GM23338 (cell line): ENCODE measurements around the gene PKP2. TPM values are rescaled to one million over a fixed set of nuclear protein-coding genes. Genes with fewer than 3 reads are reported as not detected.

Experiments
- ATAC-seq: fragments of 200-7000 bp; cut with Tn5 transposase; 3 replicates; pipeline ENCODE4 v1.9.1; 2020
- DNase-seq: peaks from one replicate; pipeline ENCODE4 v3.0.0-alpha.2; 2015; ENCODE audit warnings: low spot score
- H2AFZ ChIP-seq: fragments of 200-600 bp; sonication (generic); 2 replicates; pipeline ENCODE4 v1.8.0; 2016; ENCODE audit warnings: antibody characterized with exemption, mild to moderate bottlenecking, moderate library complexity
- H3F3A ChIP-seq: fragments of 200-600 bp; sonication (generic); replicated peaks from 2 replicates; pipeline ENCODE4 v1.8.0; 2017; ENCODE audit warnings: antibody characterized with exemption, mixed run types, low read depth
- H3K27ac ChIP-seq: fragments of 200-600 bp; sonication (generic); 2 replicates; pipeline ENCODE4 v1.6.1; 2016; ENCODE audit warnings: low read depth
- H3K27me3 ChIP-seq: fragments of 200-600 bp; sonication (generic); 2 replicates; pipeline ENCODE4 v1.8.0; 2016; ENCODE audit warnings: mild to moderate bottlenecking, mixed run types, moderate library complexity; ENCODE audit not compliant: insufficient read depth
- H3K36me3 ChIP-seq: fragments of 200-600 bp; sonication (generic); 2 replicates; pipeline ENCODE4 v1.8.0; 2016; ENCODE audit warnings: mild to moderate bottlenecking; ENCODE audit not compliant: insufficient read depth
- H3K4me1 ChIP-seq: fragments of 200-600 bp; sonication (generic); 2 replicates; pipeline ENCODE4 v1.8.0; 2016; ENCODE audit warnings: mild to moderate bottlenecking, moderate library complexity; ENCODE audit not compliant: insufficient read depth
- H3K4me2 ChIP-seq: fragments of 200-600 bp; sonication (generic); 2 replicates; pipeline ENCODE4 v1.7.1; 2017; ENCODE audit warnings: mixed run types
- H3K4me3 ChIP-seq: fragments of 200-600 bp; sonication (generic); 2 replicates; pipeline ENCODE4 v1.6.1; 2016; ENCODE audit warnings: mixed run types
- H3K79me2 ChIP-seq: fragments of 200-600 bp; sonication (generic); replicated peaks from 2 replicates; pipeline ENCODE4 v1.8.0; 2017; ENCODE audit warnings: mild to moderate bottlenecking; ENCODE audit not compliant: insufficient read depth
- H3K9me2 ChIP-seq: fragments of 200-600 bp; sonication (generic); 2 replicates; pipeline ENCODE4 v1.8.0; 2017; ENCODE audit not compliant: insufficient read depth
- H4K20me1 ChIP-seq: fragments of 200-600 bp; sonication (generic); replicated peaks from 2 replicates; pipeline ENCODE4 v1.8.0; 2017; ENCODE audit warnings: mild to moderate bottlenecking; ENCODE audit not compliant: insufficient read depth
- H3K27ac Mint-ChIP-seq: 2 replicates; pipeline ENCODE4 v1.8.0; 2020; ENCODE audit warnings: inconsistent platforms, mild to moderate bottlenecking, moderate library complexity, mixed read lengths
- H3K27me3 Mint-ChIP-seq: 3 replicates; pipeline ENCODE4 v1.8.0; 2022; ENCODE audit warnings: low read depth, mild to moderate bottlenecking, moderate library complexity, mixed read lengths, inconsistent platforms; ENCODE audit not compliant: insufficient read depth, poor library complexity
- H3K36me3 Mint-ChIP-seq: 3 replicates; pipeline ENCODE4 v1.8.0; 2021; ENCODE audit warnings: low read depth, mild to moderate bottlenecking, inconsistent platforms, moderate library complexity, mixed read lengths
- H3K4me1 Mint-ChIP-seq: 3 replicates; pipeline ENCODE4 v1.8.0; 2020; ENCODE audit warnings: mild to moderate bottlenecking, inconsistent platforms, mixed read lengths
- H3K4me3 Mint-ChIP-seq: 3 replicates; pipeline ENCODE4 v1.8.0; 2021; ENCODE audit warnings: moderate library complexity, mild to moderate bottlenecking, inconsistent platforms, mixed read lengths
- H3K9me3 Mint-ChIP-seq: 3 replicates; pipeline ENCODE4 v1.8.0; 2020; ENCODE audit warnings: moderate library complexity, mild to moderate bottlenecking, inconsistent platforms, mixed read lengths
- CREB1 ChIP-seq: fragments of 250-450 bp; sonication (Bioruptor Pico); IDR thresholded peaks from 2 replicates; pipeline ENCODE4 v1.5.0; 2020; ENCODE audit warnings: low read depth, mild to moderate bottlenecking, moderate library complexity
- EZH2 ChIP-seq: fragments of 200-600 bp; sonication (generic); IDR thresholded peaks from one replicate; pipeline ENCODE4 v1.8.0; 2017; ENCODE audit warnings: antibody characterized with exemption, mild to moderate bottlenecking, low read depth; ENCODE audit not compliant: unreplicated experiment
- EZH2phosphoT487 ChIP-seq: fragments of 200-600 bp; sonication (generic); IDR thresholded peaks from one replicate; pipeline ENCODE4 v1.8.1; 2018; ENCODE audit warnings: antibody characterized with exemption; ENCODE audit not compliant: unreplicated experiment
- JUNB ChIP-seq: IDR thresholded peaks from one replicate; pipeline ENCODE4 v1.6.1; 2016; ENCODE audit warnings: antibody characterized with exemption; ENCODE audit not compliant: unreplicated experiment
- NANOG ChIP-seq: IDR thresholded peaks from 2 replicates; pipeline ENCODE4 v1.6.1; 2016; ENCODE audit warnings: antibody characterized with exemption, borderline replicate concordance
- POLR2AphosphoS5 ChIP-seq: IDR thresholded peaks from 2 replicates; pipeline ENCODE4 v1.6.1; 2016; ENCODE audit warnings: antibody characterized with exemption, low read depth
- REST ChIP-seq: IDR thresholded peaks from one replicate; pipeline ENCODE4 v1.6.1; 2018; ENCODE audit warnings: antibody characterized with exemption; ENCODE audit not compliant: unreplicated experiment
- STAT1 ChIP-seq: IDR thresholded peaks from one replicate; pipeline ENCODE4 v1.6.1; 2016; ENCODE audit warnings: antibody characterized with exemption; ENCODE audit not compliant: unreplicated experiment
- ZNF114 ChIP-seq: fragments of 250-450 bp; sonication (Bioruptor Pico); IDR thresholded peaks from 2 replicates; pipeline ENCODE4 v1.5.0; 2020; ENCODE audit warnings: mild to moderate bottlenecking, moderate library complexity
- ZNF331 ChIP-seq: fragments of 250-450 bp; sonication (Bioruptor Pico); IDR thresholded peaks from 2 replicates; pipeline ENCODE4 v1.5.0; 2020; ENCODE audit warnings: low read depth, mild to moderate bottlenecking, moderate library complexity
- polyA plus RNA-seq: library from polyadenylated mRNA; unstranded; fragments of >200 nt; fragmentation: Nextera tagmentation; extraction: Ambion mirVana; gene quantifications from 2 replicates; pipeline ENCODE4 v1.2.1, GENCODE V29; 2016
- total RNA-seq: library from RNA; depleted of rRNA; stranded (reverse); fragments of >200 nt; shearing (Covaris generic); gene quantifications from 2 replicates; pipeline ENCODE4 v1.2.3, GENCODE V29; 2014

Gene PKP2
- total and polyA plus RNA-seq, 2 experiments from 2014 or later = 24.6 to 47.6 TPM

GRCh38 chr12:32820376-32820931 is 76.1 kb downstream of the PKP2 start:
- no peaks in the 10 kb centered on the region for H3K4me1 Mint-ChIP-seq
- H4K20me1 ChIP-seq = no peaks in the 10 kb centered on the region
- no peak overlapping the region for H3K27ac ChIP-seq
- no peak overlapping the region for H3K27ac Mint-ChIP-seq
- H3K36me3 Mint-ChIP-seq = peaks cover 17% of the 10 kb centered on the region
- H3K4me1 ChIP-seq = no peaks in the 10 kb centered on the region
- no peak overlapping the region for H3K4me2 ChIP-seq
- ATAC-seq (no peak), DNase-seq (no peak)
- no peaks in the 10 kb centered on the region for H3K27me3 ChIP-seq
- no peaks in the 10 kb centered on the region for H3K9me3 Mint-ChIP-seq
- H3K4me3 Mint-ChIP-seq = no peak overlapping the region
- no peak overlapping the region for H2AFZ ChIP-seq
- H3K79me2 ChIP-seq = no peaks in the 10 kb centered on the region
- H3K27me3 Mint-ChIP-seq = peaks cover 1% of the 10 kb centered on the region
- no peaks in the 10 kb centered on the region for H3F3A ChIP-seq
- no peak overlapping the region for H3K4me3 ChIP-seq
- TF ChIP-seq EZH2 (no peak), STAT1 (no peak), CREB1 (CRISPR knock-in tag) (no peak), EZH2phosphoT487 (no peak)
- H3K36me3 ChIP-seq = peaks cover 11% of the 10 kb centered on the region
- H3K9me2 ChIP-seq = no peaks in the 10 kb centered on the region

- Histone ChIP-seq H2AFZ (no peak overlapping the region), H3K27ac (no peak overlapping the region), H3F3A (no peaks in the 10 kb centered on the region), H3K4me2 (no peak overlapping the region), H3K4me1 (no peaks in the 10 kb centered on the region), H3K27me3 (no peaks in the 10 kb centered on the region), H3K36me3 (peaks cover 11% of the 10 kb centered on the region), H4K20me1 (no peaks in the 10 kb centered on the region), H3K9me2 (no peaks in the 10 kb centered on the region), H3K79me2 (no peaks in the 10 kb centered on the region), H3K4me3 (no peak overlapping the region)
- TF ChIP-seq STAT1 (no peak), NANOG (no peak), ZNF114 (CRISPR knock-in tag) (no peak), EZH2 (no peak), JUNB (no peak)
- no peaks in the 10 kb centered on the region for H3K4me1 Mint-ChIP-seq
- no peak overlapping the region for H3K27ac Mint-ChIP-seq
- H3K9me3 Mint-ChIP-seq = no peaks in the 10 kb centered on the region
- H3K36me3 Mint-ChIP-seq = peaks cover 17% of the 10 kb centered on the region
- DNase-seq = no peak
- H3K27me3 Mint-ChIP-seq = peaks cover 1% of the 10 kb centered on the region
- no peak for ATAC-seq
- H3K4me3 Mint-ChIP-seq = no peak overlapping the region
These were observed 77.2 kb downstream of the PKP2 start for GRCh38 chr12:32819424-32819823.

- Histone ChIP-seq H3K79me2 (no peaks in the 10 kb centered on the region), H4K20me1 (no peaks in the 10 kb centered on the region), H3K9me2 (peaks cover 5% of the 10 kb centered on the region; the same call in 1 of the 2 replicates), H3F3A (no peaks in the 10 kb centered on the region), H3K4me2 (no peak overlapping the region), H3K4me1 (no peaks in the 10 kb centered on the region), H3K27me3 (no peaks in the 10 kb centered on the region), H3K36me3 (no peaks in the 10 kb centered on the region; the same call in 1 of the 2 replicates), H3K4me3 (no peak overlapping the region), H3K27ac (no peak overlapping the region), H2AFZ (no peak overlapping the region)
- H3K4me3 Mint-ChIP-seq = no peak overlapping the region
- no peak for DNase-seq
- H3K36me3 Mint-ChIP-seq = peaks cover 21% of the 10 kb centered on the region
- no peak for TF ChIP-seq ZNF331
- no peak for TF ChIP-seq STAT1
- TF ChIP-seq EZH2 = no peak
- TF ChIP-seq NANOG = no peak
- TF ChIP-seq POLR2AphosphoS5 = no peak
- no peak for TF ChIP-seq REST
- no peak for TF ChIP-seq EZH2phosphoT487
- peak overlapping the region; percentile 57; the same call in 1 of the 2 replicates for H3K27ac Mint-ChIP-seq
- ATAC-seq = no peak
- peaks cover 2% of the 10 kb centered on the region for H3K27me3 Mint-ChIP-seq
- H3K9me3 Mint-ChIP-seq = peaks cover 20% of the 10 kb centered on the region
- H3K4me1 Mint-ChIP-seq = no peaks in the 10 kb centered on the region
These were observed 84.7 kb downstream of the PKP2 start for GRCh38 chr12:32811686-32812392.
